DMS153 (cell line): ENCODE measurements around the gene LRRC75A.
"Not testable (repeated sequence)": the region's sequence is repeated elsewhere in the genome, so short reads cannot be mapped to it uniquely, and the experiment has no call there.

Source experiments
- DNase-seq: peaks from one replicate; lab custom pipeline; 2025; lab: John Stamatoyannopoulos, UW

The LRRC75A gene

GRCh38 chr17:16398270-16399267 lies 93.4 kb downstream of the LRRC75A start:
- DNase-seq: no peak

GRCh38 chr17:16396693-16397092 lies 95.3 kb downstream of the LRRC75A start:
- DNase-seq: not testable (repeated sequence)

- not testable (repeated sequence) for DNase-seq
Observed at GRCh38 chr17:16395887-16396286, 96.1 kb downstream of the LRRC75A start.

- not testable (repeated sequence) for DNase-seq
Observed at GRCh38 chr17:16392491-16392890, 99.5 kb downstream of the LRRC75A start.
